HG03135 (cell line): Measurements from ENCODE around the gene CACNB3.

Source experiments
- ATAC-seq: cut with Tn5 transposase; IDR thresholded peaks from one replicate; pipeline ENCODE4 v1.9.1; 2021; ENCODE audit warnings: mild to moderate bottlenecking, moderate library complexity; ENCODE audit not compliant: unreplicated experiment

The CACNB3 gene

GRCh38 chr12:48817873-48818830 is at the start of gene CACNB3:
Gene CACNB3, plus strand, starts transcription at chr12:48818496. Its CDS starts 434 bp downstream, at chr12:48818930.
- ATAC-seq, result no peak

GRCh38 chr12:48768736-48769135 is 49.6 kb upstream of the CACNB3 start:
- no peak for ATAC-seq

- no peak for ATAC-seq
Measured at GRCh38 chr12:48770756-48771155, 47.5 kb upstream of the CACNB3 start.

- ATAC-seq, result no peak
Measured at GRCh38 chr12:48771588-48772112, 46.6 kb upstream of the CACNB3 start.

- ATAC-seq, result no peak
Measured at GRCh38 chr12:48773686-48774085, 44.6 kb upstream of the CACNB3 start.

GRCh38 chr12:48774516-48774915 is 43.8 kb upstream of the CACNB3 start:
- ATAC-seq, result no peak

- ATAC-seq, result no peak
Measured at GRCh38 chr12:48775299-48775698, 43.0 kb upstream of the CACNB3 start.

GRCh38 chr12:48775991-48776649 is 42.2 kb upstream of the CACNB3 start:
- no peak for ATAC-seq

GRCh38 chr12:48776956-48777355 is 41.3 kb upstream of the CACNB3 start:
- ATAC-seq, result no peak

- ATAC-seq, result no peak
Measured at GRCh38 chr12:48777501-48778400, 40.5 kb upstream of the CACNB3 start.

GRCh38 chr12:48779869-48780268 is 38.4 kb upstream of the CACNB3 start:
- no peak for ATAC-seq

GRCh38 chr12:48780381-48781025 is 37.8 kb upstream of the CACNB3 start:
- ATAC-seq, result no peak

- ATAC-seq, result no peak
Measured at GRCh38 chr12:48781750-48782456, 36.4 kb upstream of the CACNB3 start.

GRCh38 chr12:48782457-48783395 is 35.6 kb upstream of the CACNB3 start:
- no peak for ATAC-seq

- no peak for ATAC-seq
Measured at GRCh38 chr12:48783432-48783831, 34.9 kb upstream of the CACNB3 start.

- ATAC-seq, result no peak
Measured at GRCh38 chr12:48786591-48787544, 31.4 kb upstream of the CACNB3 start.

GRCh38 chr12:48787791-48788523 is 30.3 kb upstream of the CACNB3 start:
- ATAC-seq, result no peak
